ENCODE data around the gene RASGEF1B. TPM values are rescaled to one million over a fixed set of nuclear protein-coding genes. Genes with fewer than 3 reads are reported as not detected.

Gene RASGEF1B
- total and polyA plus RNA-seq, 2 experiments from 2014 or later = 2.8 to 5.2 TPM

GRCh38 chr4:81482326-81482725, 10.6 kb upstream of the RASGEF1B start:
- Histone ChIP-seq H3K4me2 (no peak overlapping the region), H3K9me2 (ENCODE audit: insufficient read depth) (no peaks in the 10 kb centered on the region), H3F3A (replicated peaks; ENCODE audit: low read depth) (no peaks in the 10 kb centered on the region; the same call in 1 of the 2 replicates), H3K4me1 (ENCODE audit: insufficient read depth) (peaks cover 10% of the 10 kb centered on the region; the same call in 1 of the 2 replicates), H3K4me3 (no peak overlapping the region), H3K27me3 (ENCODE audit: insufficient read depth) (no peaks in the 10 kb centered on the region), H3K79me2 (replicated peaks; ENCODE audit: insufficient read depth) (no peaks in the 10 kb centered on the region), H2AFZ (no peak overlapping the region), H4K20me1 (replicated peaks; ENCODE audit: insufficient read depth) (no peaks in the 10 kb centered on the region), H3K36me3 (ENCODE audit: insufficient read depth) (no peaks in the 10 kb centered on the region), H3K27ac (ENCODE audit: low read depth) (no peak overlapping the region)
- peaks cover 14% of the 10 kb centered on the region for H3K4me1 Mint-ChIP-seq
- H3K4me3 Mint-ChIP-seq = no peak overlapping the region
- no peaks in the 10 kb centered on the region for H3K36me3 Mint-ChIP-seq (ENCODE audit: low read depth)
- no peak for DNase-seq (ENCODE audit: low spot score)
- ATAC-seq = no peak
- H3K27ac Mint-ChIP-seq = no peak overlapping the region
- TF ChIP-seq EZH2phosphoT487 (IDR thresholded peaks at IDR 0.05; ENCODE audit: unreplicated experiment) = no peak
- no peak for TF ChIP-seq NANOG (IDR thresholded peaks at IDR 0.05; ENCODE audit: borderline replicate concordance)
- TF ChIP-seq POLR2AphosphoS5 (IDR thresholded peaks at IDR 0.05; ENCODE audit: low read depth) = no peak
- TF ChIP-seq, protein P1, sequence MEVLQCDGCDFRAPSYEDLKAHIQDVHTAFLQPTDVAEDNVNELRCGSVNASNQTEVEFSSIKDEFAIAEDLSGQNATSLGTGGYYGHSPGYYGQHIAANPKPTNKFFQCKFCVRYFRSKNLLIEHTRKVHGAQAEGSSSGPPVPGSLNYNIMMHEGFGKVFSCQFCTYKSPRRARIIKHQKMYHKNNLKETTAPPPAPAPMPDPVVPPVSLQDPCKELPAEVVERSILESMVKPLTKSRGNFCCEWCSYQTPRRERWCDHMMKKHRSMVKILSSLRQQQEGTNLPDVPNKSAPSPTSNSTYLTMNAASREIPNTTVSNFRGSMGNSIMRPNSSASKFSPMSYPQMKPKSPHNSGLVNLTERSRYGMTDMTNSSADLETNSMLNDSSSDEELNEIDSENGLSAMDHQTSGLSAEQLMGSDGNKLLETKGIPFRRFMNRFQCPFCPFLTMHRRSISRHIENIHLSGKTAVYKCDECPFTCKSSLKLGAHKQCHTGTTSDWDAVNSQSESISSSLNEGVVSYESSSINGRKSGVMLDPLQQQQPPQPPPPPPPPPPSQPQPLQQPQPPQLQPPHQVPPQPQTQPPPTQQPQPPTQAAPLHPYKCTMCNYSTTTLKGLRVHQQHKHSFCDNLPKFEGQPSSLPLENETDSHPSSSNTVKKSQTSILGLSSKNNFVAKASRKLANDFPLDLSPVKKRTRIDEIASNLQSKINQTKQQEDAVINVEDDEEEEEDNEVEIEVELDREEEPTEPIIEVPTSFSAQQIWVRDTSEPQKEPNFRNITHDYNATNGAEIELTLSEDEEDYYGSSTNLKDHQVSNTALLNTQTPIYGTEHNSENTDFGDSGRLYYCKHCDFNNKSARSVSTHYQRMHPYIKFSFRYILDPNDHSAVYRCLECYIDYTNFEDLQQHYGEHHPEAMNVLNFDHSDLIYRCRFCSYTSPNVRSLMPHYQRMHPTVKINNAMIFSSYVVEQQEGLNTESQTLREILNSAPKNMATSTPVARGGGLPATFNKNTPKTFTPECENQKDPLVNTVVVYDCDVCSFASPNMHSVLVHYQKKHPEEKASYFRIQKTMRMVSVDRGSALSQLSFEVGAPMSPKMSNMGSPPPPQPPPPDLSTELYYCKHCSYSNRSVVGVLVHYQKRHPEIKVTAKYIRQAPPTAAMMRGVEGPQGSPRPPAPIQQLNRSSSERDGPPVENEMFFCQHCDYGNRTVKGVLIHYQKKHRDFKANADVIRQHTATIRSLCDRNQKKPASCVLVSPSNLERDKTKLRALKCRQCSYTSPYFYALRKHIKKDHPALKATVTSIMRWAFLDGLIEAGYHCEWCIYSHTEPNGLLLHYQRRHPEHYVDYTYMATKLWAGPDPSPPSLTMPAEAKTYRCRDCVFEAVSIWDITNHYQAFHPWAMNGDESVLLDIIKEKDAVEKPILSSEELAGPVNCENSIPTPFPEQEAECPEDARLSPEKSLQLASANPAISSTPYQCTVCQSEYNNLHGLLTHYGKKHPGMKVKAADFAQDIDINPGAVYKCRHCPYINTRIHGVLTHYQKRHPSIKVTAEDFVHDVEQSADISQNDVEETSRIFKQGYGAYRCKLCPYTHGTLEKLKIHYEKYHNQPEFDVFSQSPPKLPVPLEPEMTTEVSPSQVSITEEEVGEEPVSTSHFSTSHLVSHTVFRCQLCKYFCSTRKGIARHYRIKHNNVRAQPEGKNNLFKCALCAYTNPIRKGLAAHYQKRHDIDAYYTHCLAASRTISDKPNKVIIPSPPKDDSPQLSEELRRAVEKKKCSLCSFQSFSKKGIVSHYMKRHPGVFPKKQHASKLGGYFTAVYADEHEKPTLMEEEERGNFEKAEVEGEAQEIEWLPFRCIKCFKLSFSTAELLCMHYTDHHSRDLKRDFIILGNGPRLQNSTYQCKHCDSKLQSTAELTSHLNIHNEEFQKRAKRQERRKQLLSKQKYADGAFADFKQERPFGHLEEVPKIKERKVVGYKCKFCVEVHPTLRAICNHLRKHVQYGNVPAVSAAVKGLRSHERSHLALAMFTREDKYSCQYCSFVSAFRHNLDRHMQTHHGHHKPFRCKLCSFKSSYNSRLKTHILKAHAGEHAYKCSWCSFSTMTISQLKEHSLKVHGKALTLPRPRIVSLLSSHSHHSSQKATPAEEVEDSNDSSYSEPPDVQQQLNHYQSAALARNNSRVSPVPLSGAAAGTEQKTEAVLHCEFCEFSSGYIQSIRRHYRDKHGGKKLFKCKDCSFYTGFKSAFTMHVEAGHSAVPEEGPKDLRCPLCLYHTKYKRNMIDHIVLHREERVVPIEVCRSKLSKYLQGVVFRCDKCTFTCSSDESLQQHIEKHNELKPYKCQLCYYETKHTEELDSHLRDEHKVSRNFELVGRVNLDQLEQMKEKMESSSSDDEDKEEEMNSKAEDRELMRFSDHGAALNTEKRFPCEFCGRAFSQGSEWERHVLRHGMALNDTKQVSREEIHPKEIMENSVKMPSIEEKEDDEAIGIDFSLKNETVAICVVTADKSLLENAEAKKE (CRISPR knock-in tag; IDR thresholded peaks at IDR 0.05) = no peak
- TF ChIP-seq ZNF331 (CRISPR knock-in tag; IDR thresholded peaks at IDR 0.05; ENCODE audit: low read depth) = no peak
- no peak for TF ChIP-seq STAT1 (IDR thresholded peaks at IDR 0.05; ENCODE audit: unreplicated experiment)
- TF ChIP-seq EZH2 (IDR thresholded peaks at IDR 0.05; ENCODE audit: low read depth, unreplicated experiment) = no peak
- TF ChIP-seq ZNF114 (CRISPR knock-in tag; IDR thresholded peaks at IDR 0.05) = no peak
- TF ChIP-seq CREB1 (CRISPR knock-in tag; IDR thresholded peaks at IDR 0.05; ENCODE audit: low read depth) = no peak
- TF ChIP-seq REST (IDR thresholded peaks at IDR 0.05; ENCODE audit: unreplicated experiment) = no peak
- TF ChIP-seq, protein P2, sequence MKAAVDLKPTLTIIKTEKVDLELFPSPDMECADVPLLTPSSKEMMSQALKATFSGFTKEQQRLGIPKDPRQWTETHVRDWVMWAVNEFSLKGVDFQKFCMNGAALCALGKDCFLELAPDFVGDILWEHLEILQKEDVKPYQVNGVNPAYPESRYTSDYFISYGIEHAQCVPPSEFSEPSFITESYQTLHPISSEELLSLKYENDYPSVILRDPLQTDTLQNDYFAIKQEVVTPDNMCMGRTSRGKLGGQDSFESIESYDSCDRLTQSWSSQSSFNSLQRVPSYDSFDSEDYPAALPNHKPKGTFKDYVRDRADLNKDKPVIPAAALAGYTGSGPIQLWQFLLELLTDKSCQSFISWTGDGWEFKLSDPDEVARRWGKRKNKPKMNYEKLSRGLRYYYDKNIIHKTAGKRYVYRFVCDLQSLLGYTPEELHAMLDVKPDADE (IDR thresholded peaks at IDR 0.05) = no peak
- TF ChIP-seq, protein P3, sequence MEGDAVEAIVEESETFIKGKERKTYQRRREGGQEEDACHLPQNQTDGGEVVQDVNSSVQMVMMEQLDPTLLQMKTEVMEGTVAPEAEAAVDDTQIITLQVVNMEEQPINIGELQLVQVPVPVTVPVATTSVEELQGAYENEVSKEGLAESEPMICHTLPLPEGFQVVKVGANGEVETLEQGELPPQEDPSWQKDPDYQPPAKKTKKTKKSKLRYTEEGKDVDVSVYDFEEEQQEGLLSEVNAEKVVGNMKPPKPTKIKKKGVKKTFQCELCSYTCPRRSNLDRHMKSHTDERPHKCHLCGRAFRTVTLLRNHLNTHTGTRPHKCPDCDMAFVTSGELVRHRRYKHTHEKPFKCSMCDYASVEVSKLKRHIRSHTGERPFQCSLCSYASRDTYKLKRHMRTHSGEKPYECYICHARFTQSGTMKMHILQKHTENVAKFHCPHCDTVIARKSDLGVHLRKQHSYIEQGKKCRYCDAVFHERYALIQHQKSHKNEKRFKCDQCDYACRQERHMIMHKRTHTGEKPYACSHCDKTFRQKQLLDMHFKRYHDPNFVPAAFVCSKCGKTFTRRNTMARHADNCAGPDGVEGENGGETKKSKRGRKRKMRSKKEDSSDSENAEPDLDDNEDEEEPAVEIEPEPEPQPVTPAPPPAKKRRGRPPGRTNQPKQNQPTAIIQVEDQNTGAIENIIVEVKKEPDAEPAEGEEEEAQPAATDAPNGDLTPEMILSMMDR (conservative IDR thresholded peaks at IDR 0.05; ENCODE audit: low read depth in 2 of 2) = no peak
- no peak for TF ChIP-seq JUNB (IDR thresholded peaks at IDR 0.05; ENCODE audit: unreplicated experiment)
- no peaks in the 10 kb centered on the region; the same call in 2 of the 3 replicates for H3K9me3 Mint-ChIP-seq
- H3K27me3 Mint-ChIP-seq (ENCODE audit: insufficient read depth, low read depth, poor library complexity) = no peaks in the 10 kb centered on the region

Measured in GM23338 (cell line).